Ureter (tissue), 1 donor: ENCODE measurements around the gene GLDC. TPM values are rescaled to one million over a fixed set of nuclear protein-coding genes. Genes with fewer than 3 reads are reported as not detected.

Source experiments
- DNase-seq: peaks from one replicate; pipeline ENCODE4 v3.0.0-alpha.2; 2020; ENCODE audit warnings: low spot score
- total RNA-seq: library from RNA; stranded (reverse); gene quantifications from one replicate; pipeline ENCODE4 v1.2.4, GENCODE V29; 2023
- donor health status: DM: yes; HTN: yes; CAD: no.

Gene GLDC
- total RNA-seq, 1 donor from 2014 or later, result 117 TPM

DNA sequence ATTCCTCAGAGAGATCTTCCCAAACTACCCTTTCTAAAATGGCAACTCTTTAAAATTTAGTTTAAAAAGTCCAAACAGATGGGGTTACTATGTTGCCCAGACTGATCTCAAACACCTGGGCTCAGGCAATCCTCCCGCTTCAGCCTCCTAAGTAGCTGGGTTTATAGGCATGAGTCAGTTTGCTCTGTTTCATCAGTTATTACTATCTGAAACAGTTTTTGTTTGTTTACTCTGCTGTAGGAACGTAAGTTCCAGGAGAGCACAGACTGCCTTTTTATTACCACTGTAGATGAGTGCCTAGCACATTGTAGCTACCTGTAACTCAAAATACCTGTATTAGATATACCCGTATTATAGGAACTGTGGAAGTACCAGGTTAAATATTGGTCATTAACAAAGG is 143.1 kb downstream of the GLDC start:
- no peak for DNase-seq

DNA sequence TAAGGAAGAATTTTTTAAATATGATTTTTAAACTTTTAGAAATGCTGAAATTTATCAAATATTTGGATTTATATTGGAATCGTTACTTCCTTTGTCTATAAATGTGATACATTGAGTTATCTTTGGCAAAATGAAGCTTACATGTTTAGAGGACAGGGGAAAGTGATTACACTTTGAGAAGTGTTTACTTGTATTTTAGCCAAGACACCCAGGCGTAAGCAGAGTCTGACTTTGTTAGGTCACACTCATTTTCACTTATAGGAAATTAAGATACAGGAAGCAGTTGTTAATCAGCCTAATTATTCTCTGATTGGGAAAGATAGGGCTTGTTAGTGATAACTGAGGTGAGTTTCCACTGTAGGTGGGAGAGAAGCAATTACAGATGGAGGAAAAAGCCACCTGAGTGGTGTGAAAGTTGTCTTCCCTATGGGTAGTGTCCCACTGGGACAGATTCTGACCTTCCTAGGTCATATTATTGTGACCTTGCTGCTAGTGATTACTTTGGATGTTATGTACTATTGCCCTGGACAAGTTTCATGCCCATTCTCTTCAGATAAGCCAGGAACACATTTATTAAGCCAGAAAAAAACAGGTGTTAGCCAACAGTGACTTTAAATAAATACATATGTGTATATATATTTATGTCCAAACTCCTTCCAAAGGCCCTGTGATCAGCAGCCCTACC is 143.9 kb downstream of the GLDC start:
- DNase-seq, result no peak

- DNase-seq, result no peak
Measured at GRCh38 chr9:6498982-6499381, 146.5 kb downstream of the GLDC start.

DNA sequence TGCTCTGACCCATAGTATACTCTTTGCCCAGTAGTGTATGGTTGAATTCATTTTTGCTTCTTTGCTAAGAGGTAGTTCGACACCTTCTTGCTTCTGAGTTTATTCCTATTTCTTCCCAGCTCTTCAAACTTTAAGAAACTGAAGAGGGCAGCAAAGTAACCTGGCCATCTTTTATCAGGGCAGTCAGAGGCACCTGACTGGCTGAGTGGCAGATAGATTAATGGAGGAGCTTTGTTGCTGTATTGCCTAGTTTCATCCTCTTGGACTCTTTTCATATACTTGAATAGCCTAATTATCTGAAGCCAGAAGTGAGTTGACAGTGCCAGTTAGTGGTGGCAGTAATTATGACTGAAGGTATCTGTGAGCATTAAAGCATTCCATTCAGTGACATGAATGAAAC is 150.1 kb downstream of the GLDC start:
- no peak for DNase-seq

GRCh38 chr9:6490863-6491262 is 154.7 kb downstream of the GLDC start:
- no peak for DNase-seq

GRCh38 chr9:6489099-6489498 is 156.4 kb downstream of the GLDC start:
- no peak for DNase-seq

DNA sequence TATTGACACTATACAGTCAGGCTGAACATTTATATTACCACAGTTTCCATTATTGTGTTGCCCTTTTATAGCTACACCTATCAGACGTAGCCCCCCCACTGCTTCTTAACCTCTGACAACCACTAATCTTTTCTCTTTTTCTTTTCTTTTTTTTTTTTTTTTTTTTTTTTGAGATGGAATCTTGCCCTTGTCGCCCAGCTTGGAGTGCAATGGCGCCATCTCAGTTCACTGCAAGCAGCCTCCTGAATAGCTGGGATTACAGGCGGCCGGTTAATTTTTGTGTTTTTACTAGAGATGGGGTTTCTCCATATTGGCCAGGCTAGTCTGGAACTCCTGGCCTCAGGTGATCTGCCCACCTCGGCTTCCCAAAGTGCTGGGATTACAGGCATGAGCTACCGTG is 157.1 kb downstream of the GLDC start:
- no peak for DNase-seq

DNA sequence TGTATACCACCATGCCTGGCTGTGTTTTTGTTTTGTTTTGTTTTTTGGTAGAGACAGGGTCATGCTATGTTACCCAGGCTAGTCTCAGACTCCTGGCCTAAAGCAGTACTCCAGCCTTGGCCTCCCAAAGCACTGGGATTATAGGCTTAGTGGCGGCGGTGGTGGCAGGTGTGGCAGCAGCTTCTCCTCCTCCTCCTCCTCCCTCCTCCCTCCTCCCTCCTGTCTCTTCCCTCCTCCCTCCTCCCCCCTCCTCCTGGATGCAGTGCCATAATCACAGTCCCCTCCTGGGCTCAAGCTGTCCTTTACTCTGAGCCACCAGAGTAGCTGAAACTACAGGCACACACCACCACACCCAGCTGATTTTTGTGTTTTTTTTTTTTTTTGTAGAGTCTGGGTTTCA is 161.3 kb downstream of the GLDC start:
- DNase-seq, result no peak

Other genes with a start within 250 kb of the GLDC start
- 56.5 TPM for gene UHRF2, start 232.5 kb downstream of the GLDC start, total RNA-seq
- 76.8 TPM for gene KDM4C, start 112.2 kb upstream of the GLDC start, total RNA-seq